IPS-15b (cell line): Measurements from ENCODE around the gene SPATA31E1.

ENCODE experiments used
- H3K27me3 ChIP-seq: one replicate; pipeline ENCODE4 v1.6.1; 2013; ENCODE audit warnings: low read length; ENCODE audit not compliant: control insufficient read depth, insufficient read depth
- H3K36me3 ChIP-seq: one replicate; pipeline ENCODE4 v1.6.1; 2013; ENCODE audit warnings: low read length; ENCODE audit not compliant: control insufficient read depth, insufficient read depth
- H3K4me1 ChIP-seq: one replicate; pipeline ENCODE4 v1.6.1; 2013; ENCODE audit warnings: mild to moderate bottlenecking, low read length; ENCODE audit not compliant: control insufficient read depth, insufficient read depth
- H3K4me3 ChIP-seq: one replicate; pipeline ENCODE4 v1.5.1; 2013; ENCODE audit warnings: low read depth, low read length
- H3K9ac ChIP-seq: one replicate; pipeline ENCODE4 v1.6.1; 2013; ENCODE audit warnings: low read depth, mild to moderate bottlenecking, low read length
- H3K9me3 ChIP-seq: one replicate; pipeline ENCODE4 v1.6.1; 2013; ENCODE audit warnings: mild to moderate bottlenecking, low read length; ENCODE audit not compliant: control insufficient read depth, insufficient read depth

The SPATA31E1 gene

DNA sequence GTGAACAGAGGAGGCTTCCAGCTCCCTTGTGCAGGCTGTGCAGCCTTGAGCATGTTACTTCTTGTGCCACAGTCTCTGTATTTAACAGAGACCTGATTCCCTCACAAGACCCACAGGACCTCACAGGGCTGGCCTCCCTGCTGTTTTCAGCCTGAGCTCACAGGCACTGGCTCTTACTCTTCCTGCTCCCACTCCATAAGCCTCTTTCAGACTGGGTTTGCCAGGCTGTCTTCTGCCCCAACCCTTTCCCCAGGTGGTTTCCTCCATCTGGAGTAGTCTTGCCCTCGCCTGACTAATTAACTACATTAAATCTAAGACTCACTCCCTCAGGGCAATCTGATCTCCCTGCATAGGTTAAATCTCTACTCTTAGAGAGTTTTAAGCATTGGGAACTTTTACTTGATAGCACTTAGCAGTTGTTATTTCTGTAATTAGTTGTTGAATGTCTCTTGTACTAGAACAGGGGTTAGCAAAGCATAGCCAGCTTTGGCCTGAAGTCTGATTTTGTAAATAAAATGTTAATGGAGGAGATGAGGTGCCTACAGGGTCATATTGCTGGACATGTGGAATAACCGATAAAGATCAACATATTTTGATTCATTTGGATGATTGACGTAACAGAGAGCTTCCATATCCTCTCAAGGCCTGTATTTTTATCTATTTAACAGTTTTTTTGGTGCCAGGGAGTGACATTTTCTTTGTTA is 28.6 kb upstream of the SPATA31E1 start:
- Histone ChIP-seq H3K27me3 (no peaks in the 10 kb centered on the region), H3K4me3 (no peak overlapping the region), H3K36me3 (no peaks in the 10 kb centered on the region), H3K4me1 (no peaks in the 10 kb centered on the region), H3K9ac (no peak overlapping the region), H3K9me3 (no peaks in the 10 kb centered on the region)

GRCh38 chr9:87854580-87854955 is 28.1 kb upstream of the SPATA31E1 start:
- no peaks in the 10 kb centered on the region for H3K4me1 ChIP-seq
- no peaks in the 10 kb centered on the region for H3K27me3 ChIP-seq
- no peak overlapping the region for H3K4me3 ChIP-seq
- H3K9ac ChIP-seq: no peak overlapping the region
- no peaks in the 10 kb centered on the region for H3K36me3 ChIP-seq
- H3K9me3 ChIP-seq: no peaks in the 10 kb centered on the region

DNA sequence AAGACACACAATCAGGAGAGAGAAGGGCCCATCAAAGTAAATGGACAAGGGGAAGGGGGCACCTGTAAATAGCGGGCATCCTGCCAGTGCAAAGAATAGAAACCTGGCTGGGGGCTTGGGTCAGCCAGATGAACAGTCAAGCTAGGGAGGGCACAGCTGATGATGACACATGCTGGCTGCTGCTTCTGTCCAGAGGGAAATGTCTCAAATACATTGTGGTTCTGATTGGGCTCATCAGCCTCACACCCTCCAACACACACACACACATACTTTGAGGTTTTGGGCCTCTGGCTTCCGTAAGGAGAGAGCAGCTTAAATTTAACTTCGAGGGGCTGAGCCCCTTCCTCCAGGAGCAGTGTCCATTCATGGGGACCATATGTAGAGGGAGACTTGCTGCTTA is 27.6 kb upstream of the SPATA31E1 start:
- no peaks in the 10 kb centered on the region for H3K9me3 ChIP-seq
- H3K4me3 ChIP-seq: no peak overlapping the region
- H3K36me3 ChIP-seq: no peaks in the 10 kb centered on the region
- no peaks in the 10 kb centered on the region for H3K4me1 ChIP-seq
- no peak overlapping the region for H3K9ac ChIP-seq
- H3K27me3 ChIP-seq: no peaks in the 10 kb centered on the region

DNA sequence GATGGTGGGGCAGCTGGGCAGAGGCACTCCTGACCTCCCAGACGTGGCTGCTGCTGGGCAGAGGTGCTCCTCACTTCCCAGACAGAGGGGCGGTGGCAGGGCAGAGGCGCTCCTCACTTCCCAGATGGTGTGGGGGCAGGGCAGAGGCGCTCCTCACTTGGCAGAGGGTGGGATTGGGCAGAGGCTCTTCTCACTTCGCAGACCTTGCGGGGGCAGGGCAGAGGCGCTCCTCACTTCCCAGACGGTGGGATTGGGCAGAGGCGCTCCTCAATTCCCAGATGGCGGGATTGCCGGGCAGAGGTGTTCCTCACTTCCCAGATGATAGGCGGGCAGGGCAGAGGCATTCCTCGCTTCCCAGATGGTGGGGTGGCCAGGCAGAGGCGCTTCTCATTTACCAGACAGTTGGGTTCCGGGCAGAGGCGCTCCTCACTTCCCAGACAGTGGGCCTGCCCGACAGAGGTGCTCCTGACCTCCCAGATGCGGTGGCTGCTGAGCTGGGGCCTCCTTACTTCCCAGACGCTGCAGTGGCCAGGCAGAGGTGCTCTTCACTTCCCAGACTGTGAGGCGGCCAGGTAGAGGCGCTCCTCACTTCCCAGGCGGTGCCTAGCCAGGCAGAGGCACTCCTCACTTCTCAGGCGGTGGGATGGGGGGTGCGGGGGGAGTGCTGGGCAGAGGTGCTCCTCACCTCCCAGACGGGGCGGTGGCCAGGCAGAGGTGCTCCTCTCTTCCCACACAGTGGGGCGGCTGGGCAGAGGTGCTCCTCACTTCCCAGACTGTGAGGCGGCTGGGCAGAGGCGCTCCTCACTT is 25.3 kb upstream of the SPATA31E1 start:
- no peaks in the 10 kb centered on the region for H3K27me3 ChIP-seq
- H3K9me3 ChIP-seq: no peaks in the 10 kb centered on the region
- no peaks in the 10 kb centered on the region for H3K36me3 ChIP-seq
- no peak overlapping the region for H3K4me3 ChIP-seq
- no peak overlapping the region for H3K9ac ChIP-seq
- no peaks in the 10 kb centered on the region for H3K4me1 ChIP-seq

DNA sequence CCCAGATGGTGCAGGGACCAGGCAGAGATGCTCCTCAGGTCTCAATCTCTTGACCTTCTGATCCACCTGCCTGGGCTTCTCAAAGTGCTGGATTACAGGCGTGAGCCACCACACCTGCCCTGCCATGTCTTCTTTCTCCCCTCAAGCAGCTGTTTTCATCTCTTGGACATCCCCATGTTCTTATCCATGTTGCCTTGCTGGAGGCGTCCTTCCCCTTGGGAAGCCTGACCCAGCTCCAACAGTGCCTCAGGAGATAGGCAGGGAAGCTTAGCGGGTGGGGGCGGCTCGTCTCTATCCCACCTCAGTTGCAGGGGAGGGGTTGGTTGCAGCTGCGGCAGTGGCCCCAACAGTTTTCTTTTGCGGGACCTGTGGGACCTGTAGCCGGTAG is 24.7 kb upstream of the SPATA31E1 start:
- Histone ChIP-seq H3K4me3 (no peak overlapping the region), H3K4me1 (no peaks in the 10 kb centered on the region), H3K9me3 (no peaks in the 10 kb centered on the region)

DNA sequence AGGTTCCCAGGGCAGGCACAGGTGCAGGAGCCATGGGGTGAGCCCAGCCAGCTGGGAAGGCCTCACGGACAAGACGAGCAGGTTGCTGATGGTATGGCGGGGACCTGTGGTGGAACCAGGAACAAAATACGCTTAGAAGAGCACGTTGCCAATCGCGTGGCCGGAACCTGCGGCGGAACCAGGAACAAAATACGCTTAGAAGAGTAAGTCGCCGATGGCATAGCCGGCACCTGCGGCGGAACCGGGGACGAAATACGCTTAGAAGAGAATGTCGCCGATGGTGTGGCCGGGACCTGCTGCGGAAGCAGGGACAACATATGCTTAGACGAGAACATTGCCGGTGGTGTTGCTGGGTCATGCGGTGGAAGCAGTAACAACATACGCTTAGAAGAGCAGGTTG is 23.5 kb upstream of the SPATA31E1 start:
- Histone ChIP-seq H3K9ac (no peak overlapping the region), H3K9me3 (no peaks in the 10 kb centered on the region), H3K27me3 (no peaks in the 10 kb centered on the region), H3K4me3 (no peak overlapping the region), H3K4me1 (peaks cover 3% of the 10 kb centered on the region), H3K36me3 (no peaks in the 10 kb centered on the region)

More for the DNA sequence above, 24.7 kb upstream of the SPATA31E1 start:
- Histone ChIP-seq H3K36me3 (no peaks in the 10 kb centered on the region), H3K9ac (no peak overlapping the region), H3K27me3 (no peaks in the 10 kb centered on the region)

- Histone ChIP-seq H3K4me1 (peaks cover 3% of the 10 kb centered on the region), H3K9me3 (no peaks in the 10 kb centered on the region), H3K36me3 (no peaks in the 10 kb centered on the region), H3K4me3 (no peak overlapping the region), H3K27me3 (no peaks in the 10 kb centered on the region), H3K9ac (no peak overlapping the region)
These were observed 22.9 kb upstream of the SPATA31E1 start for GRCh38 chr9:87859786-87860185.

DNA sequence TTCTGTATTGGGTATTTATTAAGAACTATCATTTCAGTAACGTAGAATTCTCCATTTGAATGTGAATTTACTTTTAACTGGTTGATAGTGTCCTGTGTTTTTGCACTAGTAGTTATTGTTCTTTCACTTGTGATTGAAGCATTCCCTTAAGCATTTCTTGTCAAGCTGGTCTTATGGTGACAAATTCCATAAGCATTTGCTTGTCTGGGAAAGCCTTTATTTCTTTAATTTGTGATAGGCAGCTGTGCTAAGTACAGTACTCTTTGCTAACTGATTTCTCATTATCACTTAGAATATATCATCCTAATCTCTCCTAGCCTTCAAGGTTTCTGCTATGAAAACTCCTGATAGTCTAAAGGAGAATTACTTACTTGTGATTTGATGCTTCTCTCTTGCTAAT is 21.3 kb upstream of the SPATA31E1 start:
- no peak overlapping the region for H3K4me3 ChIP-seq
- H3K9me3 ChIP-seq: no peaks in the 10 kb centered on the region
- no peak overlapping the region for H3K9ac ChIP-seq
- H3K4me1 ChIP-seq: peaks cover 3% of the 10 kb centered on the region
- H3K27me3 ChIP-seq: no peaks in the 10 kb centered on the region
- H3K36me3 ChIP-seq: no peaks in the 10 kb centered on the region

DNA sequence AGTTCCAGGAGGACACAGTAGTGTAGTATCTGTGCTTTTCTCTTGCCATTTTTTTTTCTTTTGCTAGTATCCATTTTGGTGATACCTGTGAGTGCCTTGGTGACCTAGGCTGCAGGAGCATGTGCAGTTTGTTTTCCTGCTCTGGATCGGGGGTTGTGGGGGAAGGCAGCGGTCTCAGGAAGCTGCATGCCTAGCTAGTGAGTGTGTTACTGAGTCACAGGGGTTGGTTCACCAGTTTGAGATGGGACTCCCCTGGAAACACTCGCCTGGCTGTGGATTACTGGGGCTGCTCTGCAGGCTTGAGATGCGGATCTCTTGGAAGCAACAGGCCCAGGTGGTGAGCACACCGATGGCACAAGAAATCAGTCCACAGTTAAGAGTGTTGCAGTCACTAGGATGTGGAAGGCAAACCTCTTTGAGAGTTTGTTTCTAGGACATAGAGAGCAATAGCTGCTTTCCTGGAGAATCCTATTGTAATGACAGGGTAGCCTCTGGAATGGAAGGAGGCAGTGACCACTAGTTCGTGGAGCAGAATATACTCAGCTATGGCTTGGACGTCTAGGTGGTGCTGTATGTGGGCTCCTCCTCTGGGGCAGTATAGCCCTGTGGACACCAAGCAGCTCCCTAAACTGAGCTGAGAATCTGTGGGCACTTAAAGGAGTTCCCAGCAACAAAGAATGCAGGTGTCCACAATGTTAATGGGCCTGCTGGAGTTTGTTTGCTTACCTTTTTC is 20.0 kb upstream of the SPATA31E1 start:
- Histone ChIP-seq H3K27me3 (no peaks in the 10 kb centered on the region), H3K9ac (no peak overlapping the region), H3K4me1 (peaks cover 3% of the 10 kb centered on the region), H3K9me3 (no peaks in the 10 kb centered on the region), H3K36me3 (no peaks in the 10 kb centered on the region), H3K4me3 (no peak overlapping the region)

DNA sequence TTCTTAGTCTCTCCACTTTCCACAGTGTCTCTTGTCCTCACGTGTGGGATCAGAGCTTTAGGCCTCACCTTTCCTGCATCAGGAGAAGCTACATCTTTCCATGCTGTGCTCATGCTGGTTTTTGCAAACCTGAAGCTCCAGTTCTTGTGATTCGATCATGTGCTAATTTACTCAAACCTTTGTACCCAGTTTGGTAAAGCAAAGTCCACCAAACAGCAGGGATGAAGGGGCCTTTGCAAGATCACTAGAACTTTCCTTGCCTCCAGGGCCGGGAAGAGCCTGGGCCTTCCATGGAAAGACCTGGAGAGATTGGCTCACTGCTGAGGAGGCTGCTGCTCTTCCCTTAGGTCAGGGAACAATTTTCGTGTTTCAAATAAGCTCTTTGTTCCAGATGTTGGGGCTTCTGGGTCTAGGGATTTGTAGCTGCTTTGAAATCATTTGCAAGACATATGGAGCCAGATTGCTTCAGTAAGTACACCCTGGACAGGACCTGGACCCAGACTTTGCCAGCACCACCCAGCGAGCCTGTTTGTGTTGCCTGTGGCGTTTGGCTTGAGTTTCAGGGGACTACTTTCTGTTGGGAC is 18.7 kb upstream of the SPATA31E1 start:
- H3K36me3 ChIP-seq: no peaks in the 10 kb centered on the region

DNA sequence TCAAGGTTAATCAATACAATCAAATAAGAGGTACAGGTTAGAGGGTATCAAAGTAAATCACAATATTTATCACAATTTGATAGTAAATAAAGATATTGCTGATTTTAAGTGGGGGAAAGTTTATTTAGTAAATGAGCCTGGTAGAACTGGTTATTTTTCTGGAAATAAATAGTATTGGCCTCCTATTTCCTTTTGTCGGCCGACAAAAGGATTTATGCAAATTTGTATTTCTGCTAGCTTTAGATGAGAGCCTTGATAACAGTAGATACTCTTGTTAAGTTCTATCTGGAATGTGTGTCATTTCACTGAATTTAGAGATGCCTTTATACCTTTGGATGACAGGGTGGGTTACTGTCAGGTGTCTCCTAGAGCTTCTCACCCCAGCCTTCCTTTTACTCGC is 17.8 kb upstream of the SPATA31E1 start:
- no peaks in the 10 kb centered on the region for H3K27me3 ChIP-seq
- H3K9me3 ChIP-seq: no peaks in the 10 kb centered on the region
- H3K9ac ChIP-seq: no peak overlapping the region
- peaks cover 3% of the 10 kb centered on the region for H3K4me1 ChIP-seq
- H3K4me3 ChIP-seq: no peak overlapping the region
- no peaks in the 10 kb centered on the region for H3K36me3 ChIP-seq

More for the DNA sequence above, 18.7 kb upstream of the SPATA31E1 start:
- no peaks in the 10 kb centered on the region for H3K9me3 ChIP-seq
- no peak overlapping the region for H3K9ac ChIP-seq
- no peak overlapping the region for H3K4me3 ChIP-seq
- H3K4me1 ChIP-seq: peaks cover 3% of the 10 kb centered on the region
- no peaks in the 10 kb centered on the region for H3K27me3 ChIP-seq
